ENCODE data around the gene MLXIPL. TPM values are rescaled to one million over a fixed set of nuclear protein-coding genes. Genes with fewer than 3 reads are reported as not detected.

The MLXIPL gene, protein sequence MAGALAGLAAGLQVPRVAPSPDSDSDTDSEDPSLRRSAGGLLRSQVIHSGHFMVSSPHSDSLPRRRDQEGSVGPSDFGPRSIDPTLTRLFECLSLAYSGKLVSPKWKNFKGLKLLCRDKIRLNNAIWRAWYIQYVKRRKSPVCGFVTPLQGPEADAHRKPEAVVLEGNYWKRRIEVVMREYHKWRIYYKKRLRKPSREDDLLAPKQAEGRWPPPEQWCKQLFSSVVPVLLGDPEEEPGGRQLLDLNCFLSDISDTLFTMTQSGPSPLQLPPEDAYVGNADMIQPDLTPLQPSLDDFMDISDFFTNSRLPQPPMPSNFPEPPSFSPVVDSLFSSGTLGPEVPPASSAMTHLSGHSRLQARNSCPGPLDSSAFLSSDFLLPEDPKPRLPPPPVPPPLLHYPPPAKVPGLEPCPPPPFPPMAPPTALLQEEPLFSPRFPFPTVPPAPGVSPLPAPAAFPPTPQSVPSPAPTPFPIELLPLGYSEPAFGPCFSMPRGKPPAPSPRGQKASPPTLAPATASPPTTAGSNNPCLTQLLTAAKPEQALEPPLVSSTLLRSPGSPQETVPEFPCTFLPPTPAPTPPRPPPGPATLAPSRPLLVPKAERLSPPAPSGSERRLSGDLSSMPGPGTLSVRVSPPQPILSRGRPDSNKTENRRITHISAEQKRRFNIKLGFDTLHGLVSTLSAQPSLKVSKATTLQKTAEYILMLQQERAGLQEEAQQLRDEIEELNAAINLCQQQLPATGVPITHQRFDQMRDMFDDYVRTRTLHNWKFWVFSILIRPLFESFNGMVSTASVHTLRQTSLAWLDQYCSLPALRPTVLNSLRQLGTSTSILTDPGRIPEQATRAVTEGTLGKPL
- 0.66 TPM in 1 of 2 replicates, not detected in the other for total RNA-seq

DNA sequence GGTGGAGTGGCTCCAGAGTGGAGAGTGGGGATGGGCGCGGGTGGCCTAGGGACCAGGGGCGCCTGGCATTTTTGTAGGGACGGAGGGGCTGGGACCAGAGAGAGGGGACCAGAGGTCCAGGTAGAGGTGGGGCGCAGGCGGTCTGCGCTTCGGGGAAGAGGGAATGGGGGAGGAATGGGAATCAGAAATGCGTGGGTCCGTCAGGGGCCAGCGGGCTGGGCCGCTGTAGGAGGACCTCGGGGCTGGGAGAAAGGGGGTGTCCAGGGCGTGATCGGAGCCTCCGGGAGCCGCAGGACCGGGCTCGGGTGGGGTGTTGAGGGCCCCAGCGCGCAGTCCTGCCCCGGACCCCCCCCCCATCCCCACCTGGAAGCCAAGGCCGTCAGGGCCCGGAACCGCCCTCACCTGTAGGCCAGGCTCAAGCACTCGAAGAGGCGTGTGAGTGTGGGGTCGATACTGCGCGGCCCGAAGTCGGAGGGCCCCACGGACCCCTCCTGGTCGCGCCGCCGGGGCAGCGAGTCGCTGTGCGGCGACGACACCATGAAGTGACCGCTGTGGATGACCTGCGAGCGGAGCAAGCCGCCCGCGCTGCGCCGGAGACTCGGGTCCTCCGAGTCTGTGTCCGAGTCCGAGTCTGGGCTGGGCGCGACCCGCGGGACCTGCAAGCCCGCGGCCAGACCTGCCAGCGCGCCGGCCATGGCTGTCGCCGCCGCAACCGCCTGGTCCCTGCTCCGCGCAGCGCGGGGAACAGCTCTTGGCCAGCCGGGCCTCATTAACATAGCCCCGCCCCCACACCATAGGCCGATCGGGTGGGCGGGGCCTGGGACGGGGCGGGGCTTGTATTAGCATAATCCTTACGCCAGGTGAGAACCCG, at the start of gene MLXIPL:
Gene MLXIPL, minus strand, starts transcription at position 725 of the 871 bp plus-strand sequence. Its CDS starts 30 bp downstream, at position 695.

GRCh38 chr7:73667344-73668102, 43.2 kb upstream of the MLXIPL start, which contains the start of gene VPS37D:
VPS37D (plus strand) TSS chr7:73667831; CDS start chr7:73667959, 128 bp downstream.

GRCh38 chr7:73578342-73579128, 45.8 kb downstream of the MLXIPL start, which contains the start of gene TBL2:
TBL2 (minus strand) TSS chr7:73578579; CDS start chr7:73578549, 30 bp downstream.

GRCh38 chr7:73557397-73558257, 66.7 kb downstream of the MLXIPL start, which contains the start of gene BCL7B:
BCL7B (minus strand) TSS chr7:73557690; CDS start chr7:73557578, 112 bp downstream.

Other genes starting within 250 kb of the MLXIPL start
- 0.58 and 1.3 TPM in 2 replicates for gene FZD9, start 190.7 kb downstream of the MLXIPL start, total RNA-seq
- gene BAZ1B, start 102.2 kb downstream of the MLXIPL start, total RNA-seq: 50.4 and 61.8 TPM in 2 replicates
- 20.2 and 26.0 TPM in 2 replicates for gene BCL7B, start 66.8 kb downstream of the MLXIPL start, total RNA-seq
- gene TBL2, start 45.9 kb downstream of the MLXIPL start, total RNA-seq: 66.2 and 135 TPM in 2 replicates
- 6.4 and 12.2 TPM in 2 replicates for gene VPS37D, start 43.3 kb upstream of the MLXIPL start, total RNA-seq
- gene DNAJC30, start 58.9 kb upstream of the MLXIPL start, total RNA-seq: 2.2 and 3.8 TPM in 2 replicates
- gene BUD23, start 59.1 kb upstream of the MLXIPL start, total RNA-seq: 41.0 and 54.8 TPM in 2 replicates
- gene STX1A, start 95.1 kb upstream of the MLXIPL start, total RNA-seq: 16.3 and 20.3 TPM in 2 replicates
- 11.6 and 19.6 TPM in 2 replicates for gene ABHD11, start 114.3 kb upstream of the MLXIPL start, total RNA-seq
- 0.33 TPM in 1 of 2 replicates, not detected in the other for gene CLDN3, start 145.7 kb upstream of the MLXIPL start, total RNA-seq
- 1.3 and 1.7 TPM in 2 replicates for gene CLDN4, start 206.5 kb upstream of the MLXIPL start, total RNA-seq
- 7.1 and 36.6 TPM in 2 replicates for gene METTL27, start 218.0 kb upstream of the MLXIPL start, total RNA-seq
- 0.17 TPM in 1 of 2 replicates, not detected in the other for gene TMEM270, start 236.6 kb upstream of the MLXIPL start, total RNA-seq